Keratinocyte (primary cell): ENCODE data around the gene CLEC16A.

Experiments used
- EZH2 ChIP-seq: IDR thresholded peaks from one replicate; pipeline ENCODE4 v1.6.1; 2012; ENCODE audit warnings: inconsistent platforms, mild to moderate bottlenecking, low read length, moderate library complexity
- TF ChIP-seq, protein P1 (sequence below), 3 experiments: IDR thresholded peaks in 1 of 3; conservative IDR thresholded peaks in 1 of 3; optimal IDR thresholded peaks in 1 of 3; 2 replicates in 2 of 3; 3 replicates in 1 of 3; pipeline versions ENCODE3 to v1.5.1; 2011; ENCODE audit warnings: low read length in 3 of 3, mild to moderate bottlenecking in 3 of 3, moderate library complexity in 2 of 3, control low read depth in 1 of 3, inconsistent platforms in 1 of 3; ENCODE audit not compliant: insufficient read depth in 2 of 3; ENCODE audit errors: extremely low read depth in 1 of 3

DNA sequence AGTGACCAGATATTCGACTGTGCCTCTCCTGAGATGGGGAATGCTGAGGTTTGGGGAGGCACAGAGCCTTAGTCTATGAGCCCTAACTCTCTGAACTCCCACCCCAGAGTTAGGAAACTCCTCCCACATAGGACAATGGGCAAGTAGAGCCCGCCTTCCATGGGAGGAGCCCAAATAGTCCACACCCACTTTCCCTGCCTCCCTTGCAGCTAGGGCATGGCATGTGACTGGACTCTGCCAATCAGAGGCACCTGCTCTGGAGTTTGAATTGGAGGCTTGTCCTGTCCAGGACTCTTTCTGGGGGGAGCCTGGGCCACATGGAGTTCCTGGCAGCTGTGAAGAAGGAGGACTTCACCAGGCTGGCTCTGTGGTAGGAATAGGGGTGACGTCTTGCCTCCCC, 263.3 kb downstream of the CLEC16A start:
- TF ChIP-seq, protein P1, sequence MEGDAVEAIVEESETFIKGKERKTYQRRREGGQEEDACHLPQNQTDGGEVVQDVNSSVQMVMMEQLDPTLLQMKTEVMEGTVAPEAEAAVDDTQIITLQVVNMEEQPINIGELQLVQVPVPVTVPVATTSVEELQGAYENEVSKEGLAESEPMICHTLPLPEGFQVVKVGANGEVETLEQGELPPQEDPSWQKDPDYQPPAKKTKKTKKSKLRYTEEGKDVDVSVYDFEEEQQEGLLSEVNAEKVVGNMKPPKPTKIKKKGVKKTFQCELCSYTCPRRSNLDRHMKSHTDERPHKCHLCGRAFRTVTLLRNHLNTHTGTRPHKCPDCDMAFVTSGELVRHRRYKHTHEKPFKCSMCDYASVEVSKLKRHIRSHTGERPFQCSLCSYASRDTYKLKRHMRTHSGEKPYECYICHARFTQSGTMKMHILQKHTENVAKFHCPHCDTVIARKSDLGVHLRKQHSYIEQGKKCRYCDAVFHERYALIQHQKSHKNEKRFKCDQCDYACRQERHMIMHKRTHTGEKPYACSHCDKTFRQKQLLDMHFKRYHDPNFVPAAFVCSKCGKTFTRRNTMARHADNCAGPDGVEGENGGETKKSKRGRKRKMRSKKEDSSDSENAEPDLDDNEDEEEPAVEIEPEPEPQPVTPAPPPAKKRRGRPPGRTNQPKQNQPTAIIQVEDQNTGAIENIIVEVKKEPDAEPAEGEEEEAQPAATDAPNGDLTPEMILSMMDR (optimal IDR thresholded peaks at IDR 0.05 in 1 of 3, IDR thresholded peaks at IDR 0.05 in 1 of 3, conservative IDR thresholded peaks at IDR 0.05 in 1 of 3; ENCODE audit: extremely low read depth in 1 of 3, insufficient read depth in 2 of 3, low read length in 3 of 3): no peak
- no peak for TF ChIP-seq EZH2
